ENCODE data around the gene ADORA2A.
"Not testable (repeated sequence)": the region's sequence is repeated elsewhere in the genome, so short reads cannot be mapped to it uniquely, and the experiment has no call there.

The ADORA2A gene

GRCh38 chr22:24455751-24456426 is 28.5 kb downstream of the ADORA2A start:
- DNase-seq = no peak

- no peak for DNase-seq
These were observed 30.6 kb downstream of the ADORA2A start for GRCh38 chr22:24457894-24458420.

DNA sequence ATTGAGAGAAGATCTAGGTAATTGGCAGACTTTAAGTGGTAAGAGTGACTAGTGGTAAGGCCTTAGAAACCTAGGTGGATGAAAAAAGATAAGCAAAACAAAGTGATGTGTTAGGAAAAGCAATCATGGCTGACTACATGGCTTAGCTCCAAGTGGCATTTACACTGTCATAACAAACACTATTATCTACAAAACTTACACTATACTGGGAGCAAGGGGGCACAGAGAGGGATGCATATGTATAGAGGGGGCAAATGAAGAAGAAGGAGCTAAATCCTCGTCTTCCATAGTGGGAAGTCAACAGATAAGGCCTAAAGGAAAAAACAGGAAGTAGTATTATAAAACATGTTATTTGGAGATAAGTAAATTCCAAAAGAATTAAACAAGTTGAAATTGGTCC is 32.5 kb downstream of the ADORA2A start:
- DNase-seq = no peak

DNA sequence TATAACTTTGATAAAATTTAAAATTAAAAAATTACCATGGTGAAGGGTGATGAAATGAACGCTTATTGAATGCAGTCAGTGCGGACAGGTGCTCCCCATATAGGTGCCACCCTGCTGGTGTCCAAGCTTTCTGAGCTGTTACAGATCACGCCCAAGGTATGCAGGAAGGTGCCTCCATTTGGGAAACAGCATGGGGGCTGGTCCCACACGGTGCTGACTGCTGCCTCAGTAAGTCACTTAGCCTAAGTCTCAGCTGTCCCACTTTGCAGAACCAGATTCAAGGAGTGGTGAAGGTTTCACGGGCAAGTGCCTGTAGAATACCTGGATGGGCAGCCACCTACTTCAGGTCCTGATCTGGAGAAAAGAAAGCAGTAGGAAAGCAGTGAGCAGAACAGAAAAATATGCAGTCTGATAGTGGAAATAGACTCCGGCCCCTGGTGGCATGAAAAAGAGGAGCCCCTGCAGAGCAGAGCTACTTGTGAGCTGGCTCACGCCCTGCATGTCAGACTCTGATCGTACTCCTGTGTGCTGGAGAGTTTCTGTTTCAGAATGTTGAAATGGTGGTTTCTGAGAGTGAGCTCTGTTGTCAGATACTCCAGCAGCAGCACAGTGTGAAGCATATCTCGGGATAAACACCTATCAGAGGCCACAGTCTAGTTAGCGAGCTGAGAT is 33.2 kb downstream of the ADORA2A start:
- no peak for DNase-seq

GRCh38 chr22:24463071-24463760 is 35.8 kb downstream of the ADORA2A start:
- no peak for DNase-seq

GRCh38 chr22:24465566-24465965 is 38.2 kb downstream of the ADORA2A start:
- no peak for DNase-seq

- DNase-seq = no peak
These were observed 38.6 kb downstream of the ADORA2A start for GRCh38 chr22:24465975-24466374.

- DNase-seq = no peak
These were observed 39.4 kb downstream of the ADORA2A start for GRCh38 chr22:24466716-24467328.

GRCh38 chr22:24467340-24467739 is 39.9 kb downstream of the ADORA2A start:
- no peak for DNase-seq

GRCh38 chr22:24471570-24471969 is 44.2 kb downstream of the ADORA2A start:
- DNase-seq = peak; percentile 78

DNA sequence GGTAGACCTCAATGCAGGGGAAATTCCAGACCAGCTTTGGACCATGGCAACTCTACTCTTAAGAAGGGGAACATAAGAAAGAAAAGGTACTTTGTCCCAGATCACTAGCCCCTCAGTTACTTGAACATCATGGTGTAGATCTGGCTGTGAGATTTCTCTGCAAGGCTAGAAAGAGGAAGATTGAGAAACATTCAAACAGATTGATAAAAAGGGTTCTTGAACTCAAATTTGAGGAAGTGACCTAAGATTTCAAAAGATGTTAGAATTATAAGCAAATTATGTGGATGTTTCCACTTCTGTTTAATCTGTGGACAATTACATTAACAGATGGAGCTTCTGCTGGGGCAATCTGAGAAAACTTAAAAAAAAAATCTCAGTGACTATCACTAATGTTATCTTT is 45.9 kb downstream of the ADORA2A start:
- no peak for DNase-seq

DNA sequence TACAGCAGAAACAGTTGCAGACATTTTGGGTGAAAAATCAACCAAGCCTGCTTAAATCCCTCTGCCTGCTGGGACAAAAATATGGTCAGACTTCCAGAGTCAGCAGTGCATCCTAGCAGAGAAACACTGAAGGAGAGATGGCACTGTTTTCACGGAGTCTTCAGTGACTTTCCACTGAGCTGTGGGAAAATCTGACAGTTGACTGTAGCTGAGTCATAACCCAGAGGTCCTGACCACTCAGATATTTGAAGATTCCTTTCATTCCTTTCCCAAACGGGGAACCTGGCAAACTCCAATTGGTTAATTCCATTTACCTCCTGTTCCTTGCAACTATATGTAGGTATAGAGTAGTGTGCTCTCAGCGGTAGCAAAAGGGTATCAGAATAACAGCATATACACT is 46.8 kb downstream of the ADORA2A start:
- DNase-seq = no peak

DNA sequence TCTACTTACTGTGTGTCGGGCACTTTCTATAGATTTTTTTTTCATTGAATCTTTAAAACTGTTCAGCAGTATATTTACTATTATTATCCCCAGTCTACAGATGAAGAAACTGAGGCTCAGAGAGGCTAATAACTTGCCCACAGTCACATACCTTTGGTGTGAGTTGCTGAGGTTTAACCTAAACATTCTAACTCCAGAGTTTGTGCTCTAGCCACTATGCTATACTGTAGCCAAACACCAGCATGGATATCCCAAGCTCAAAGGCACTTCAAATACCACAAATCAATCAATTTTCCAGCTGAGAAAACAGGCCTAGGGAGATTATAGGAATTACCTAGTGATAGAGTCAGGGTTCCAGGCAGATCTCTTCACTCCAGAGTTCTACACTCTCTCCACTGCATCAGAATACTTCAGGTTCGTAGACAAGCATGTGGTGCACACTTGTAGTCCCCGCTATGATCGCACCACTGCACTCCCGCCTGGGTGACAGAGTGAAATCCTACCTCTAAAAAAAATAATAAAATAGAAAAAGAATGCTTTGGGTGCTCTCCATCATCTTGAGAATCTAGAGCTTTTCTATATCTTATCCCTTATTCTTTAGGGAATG is 47.4 kb downstream of the ADORA2A start:
- DNase-seq = no peak

DNA sequence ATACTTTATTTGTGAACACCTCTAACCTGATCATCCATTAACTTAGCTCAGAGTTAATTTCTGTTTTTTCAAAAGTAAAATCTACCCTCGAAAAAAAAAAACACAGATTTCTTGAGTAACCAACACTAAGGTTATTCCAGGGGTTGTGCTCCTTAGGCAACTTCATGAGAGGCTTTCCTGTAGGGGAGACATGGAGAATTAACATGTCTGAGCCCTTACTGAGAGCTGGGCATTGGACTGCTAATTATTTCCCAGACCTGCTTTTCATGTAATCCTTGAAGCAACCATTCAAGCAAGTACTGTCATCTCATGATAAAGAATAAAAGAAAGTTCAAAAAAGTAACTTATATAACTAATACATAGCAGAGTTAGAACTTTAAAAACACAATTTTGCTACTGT is 54.2 kb downstream of the ADORA2A start:
- no peak for DNase-seq

- peak; percentile 41 for DNase-seq
These were observed 55.2 kb downstream of the ADORA2A start for GRCh38 chr22:24482575-24482974.

DNA sequence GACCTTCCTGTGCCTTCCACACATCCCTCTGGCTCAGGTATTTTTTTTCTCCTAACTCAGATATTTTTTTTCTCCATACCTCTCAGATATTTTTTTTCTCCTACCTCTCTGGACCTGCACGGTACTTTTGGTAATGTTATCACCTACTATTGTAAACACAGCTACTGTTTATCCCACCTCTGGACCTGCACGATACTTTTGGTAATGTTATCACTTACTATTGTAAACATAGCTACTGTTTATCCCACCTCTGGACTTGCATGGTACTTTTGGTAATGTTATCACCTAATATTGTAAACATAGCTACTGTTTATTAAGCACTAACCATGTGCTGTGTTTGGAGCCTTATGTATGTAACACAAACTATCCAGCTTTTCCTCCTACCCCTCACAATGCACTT is 55.6 kb downstream of the ADORA2A start:
- DNase-seq = no peak

DNA sequence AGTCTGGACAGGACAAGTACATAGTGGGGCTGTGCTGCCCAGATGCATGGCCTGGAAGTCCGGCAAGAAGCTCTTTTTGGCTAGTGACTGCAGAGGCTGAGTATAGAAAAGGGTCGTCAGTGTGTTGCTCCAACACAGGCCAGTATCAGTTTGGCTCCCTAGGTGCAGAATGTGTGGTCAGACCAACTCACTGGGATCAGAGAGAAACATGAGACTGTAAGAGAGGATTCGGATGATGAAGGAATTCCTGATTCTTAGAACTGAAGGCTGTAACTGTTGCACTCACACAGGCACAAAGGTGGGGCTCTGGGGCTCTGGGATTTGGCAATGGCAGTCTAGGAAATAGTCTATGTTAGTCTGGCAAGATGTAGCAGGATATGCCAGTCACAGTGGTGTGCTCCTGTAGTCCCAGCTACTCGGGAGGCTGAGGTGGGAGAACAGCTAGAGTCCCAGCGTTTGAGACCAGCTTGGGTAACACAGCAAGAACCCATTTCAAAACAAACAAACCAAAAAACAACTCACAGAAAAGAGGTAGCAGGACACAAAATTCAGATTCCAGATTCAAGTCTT is 56.7 kb downstream of the ADORA2A start:
- no peak for DNase-seq

DNA sequence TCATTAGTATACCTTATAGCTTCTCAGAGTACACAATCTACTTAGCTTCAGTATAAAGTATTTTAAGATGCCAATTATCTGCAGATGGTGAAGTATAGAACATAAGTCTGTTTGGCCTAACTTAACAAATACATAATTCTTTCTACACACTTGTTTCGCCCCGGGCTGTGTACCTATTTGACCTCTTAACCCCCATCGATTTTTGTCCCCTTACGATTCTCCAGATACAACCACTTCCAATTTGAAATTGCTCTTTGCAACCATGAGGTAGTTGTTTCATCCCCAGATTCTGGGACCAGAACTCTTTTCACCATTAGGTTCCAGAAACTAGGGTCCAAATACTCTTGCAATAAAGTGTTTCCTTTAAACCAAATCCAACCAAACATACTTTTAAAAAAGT is 57.8 kb downstream of the ADORA2A start:
- DNase-seq = no peak

DNA sequence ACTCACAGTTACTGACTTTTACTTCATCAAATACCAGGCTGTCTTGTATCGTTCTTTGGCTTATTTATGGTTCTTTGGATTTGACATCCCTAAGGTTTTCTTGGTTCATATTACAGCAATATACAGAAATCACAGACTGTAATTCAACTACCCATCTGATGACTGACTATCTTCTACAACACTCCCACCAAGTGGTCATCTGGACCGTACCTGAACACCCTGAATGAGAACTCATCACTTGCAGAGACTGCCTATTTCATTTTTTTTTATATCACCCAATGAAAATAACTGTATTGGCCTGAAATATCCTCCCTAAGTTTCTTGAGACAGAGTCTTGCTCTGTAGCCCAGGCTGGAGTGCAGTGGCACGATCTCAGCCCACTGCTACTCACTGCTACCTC is 58.2 kb downstream of the ADORA2A start:
- no peak for DNase-seq

DNA sequence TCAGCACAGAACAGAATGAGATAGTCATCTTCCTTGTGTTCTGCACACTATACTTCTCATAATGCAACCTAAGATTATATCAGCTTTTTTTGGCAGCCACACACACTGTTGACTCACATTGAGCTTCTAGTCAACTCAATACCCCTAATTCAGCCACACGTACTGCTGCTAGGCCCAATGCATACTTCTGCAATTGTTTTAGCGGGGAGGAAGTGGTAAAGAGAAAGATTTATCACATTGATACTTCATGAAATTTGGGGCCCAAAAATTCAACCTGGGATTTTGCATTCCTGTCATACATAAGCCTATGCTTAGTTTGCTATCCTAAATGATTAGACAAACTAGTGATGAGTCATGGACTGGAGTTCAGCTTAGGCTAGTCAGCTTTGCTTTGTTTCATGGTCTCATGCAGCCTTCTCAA is 59.1 kb downstream of the ADORA2A start:
- no peak for DNase-seq

DNA sequence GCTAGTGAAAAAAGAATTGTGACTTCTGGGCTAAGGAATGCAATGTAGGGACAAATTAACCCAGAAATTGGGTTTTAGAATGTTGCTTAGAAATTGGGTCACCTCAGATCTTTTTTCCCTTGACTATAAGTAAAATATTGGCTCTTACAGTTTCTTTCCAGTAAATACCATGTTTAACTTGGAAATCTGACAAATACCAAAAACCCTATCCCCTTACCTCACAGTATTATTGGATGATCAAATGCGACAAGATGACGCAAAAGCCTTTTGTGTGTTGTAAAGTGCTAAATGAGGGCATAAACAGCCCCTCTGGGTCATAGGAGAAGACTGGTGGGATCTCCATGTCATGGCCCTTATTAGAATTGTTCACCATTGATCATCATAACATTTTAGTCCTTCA is 61.6 kb downstream of the ADORA2A start:
- DNase-seq = no peak

- not testable (repeated sequence) for DNase-seq
These were observed 62.0 kb downstream of the ADORA2A start for GRCh38 chr22:24489434-24489833.
